NCI-H2196 (cell line): Measurements from ENCODE around the gene DDX1.
A peak's percentile ranks its signal among the peaks of the same experiment; 100 is the strongest.

Experiments
- DNase-seq: peaks from one replicate; lab custom pipeline; 2025; ENCODE audit not compliant: unreplicated experiment; lab: John Stamatoyannopoulos, UW

DDX1 gene

GRCh38 chr2:15628899-15629855, 37.5 kb downstream of the DDX1 start:
- no peak for DNase-seq

- no peak for DNase-seq
Measured at GRCh38 chr2:15630121-15630977, 38.7 kb downstream of the DDX1 start.

- no peak for DNase-seq
Measured at GRCh38 chr2:15630978-15631719, 39.5 kb downstream of the DDX1 start.

DNA sequence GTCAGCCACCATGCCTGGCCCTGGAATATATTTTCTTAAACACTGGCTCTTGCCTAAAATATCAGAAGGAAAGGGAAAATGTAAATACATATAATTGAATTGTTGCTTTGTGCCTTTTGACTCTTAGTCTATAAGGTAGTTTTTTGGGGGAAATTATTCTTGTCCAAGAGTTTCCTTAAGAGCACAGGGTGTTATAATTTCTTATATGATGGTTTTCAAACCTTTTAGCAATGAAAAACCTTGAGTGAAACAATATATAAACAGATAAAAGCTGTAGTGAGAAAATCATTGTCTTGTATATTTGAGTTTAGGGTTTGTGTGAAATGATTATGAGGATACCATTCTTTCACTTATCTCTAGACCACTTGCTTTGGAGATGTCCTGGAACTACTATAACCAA, 40.2 kb downstream of the DDX1 start:
- no peak for DNase-seq

DNA sequence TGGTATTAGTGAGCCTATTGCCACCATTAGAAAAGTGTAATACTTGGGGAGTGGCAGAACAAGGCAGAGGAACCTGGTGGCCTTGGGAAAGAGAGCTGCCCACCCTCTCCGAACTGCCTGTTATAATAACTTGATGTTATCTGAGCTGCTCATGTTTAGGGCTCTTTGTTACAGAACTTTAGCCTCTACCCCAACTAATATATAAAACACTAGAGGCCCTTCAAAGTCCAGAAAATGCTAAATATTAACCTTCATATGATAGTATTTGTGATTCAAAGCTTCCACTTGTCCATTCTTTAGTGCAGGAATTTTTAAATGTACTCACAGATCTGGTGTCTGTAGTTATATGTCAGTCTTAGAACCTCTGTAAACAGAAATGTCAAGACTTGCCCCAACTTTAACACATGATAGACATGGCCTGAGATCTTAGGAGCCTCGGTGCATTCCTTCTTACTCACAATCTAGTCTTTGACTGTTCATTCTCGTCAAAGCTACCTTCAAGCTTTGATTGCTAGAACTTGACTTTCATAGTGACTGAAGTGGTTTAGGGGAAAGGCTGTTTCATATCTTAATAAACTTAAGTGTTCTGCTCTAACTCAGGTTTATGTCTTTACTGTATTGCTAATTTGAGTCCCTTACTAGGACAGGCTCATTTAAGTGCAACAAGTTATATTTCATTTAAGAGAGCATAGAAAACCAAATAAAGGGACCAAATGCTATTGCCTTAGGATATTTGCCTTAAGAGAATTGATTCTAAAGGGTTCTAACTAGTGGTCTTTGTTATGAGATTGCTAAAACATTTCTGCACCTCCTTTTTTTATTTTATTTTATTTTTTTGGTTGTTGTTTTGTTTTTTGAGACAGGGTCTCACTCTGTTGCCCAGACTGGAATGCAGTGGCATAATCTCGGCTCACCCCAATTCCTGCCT, 41.6 kb downstream of the DDX1 start:
- no peak for DNase-seq

DNA sequence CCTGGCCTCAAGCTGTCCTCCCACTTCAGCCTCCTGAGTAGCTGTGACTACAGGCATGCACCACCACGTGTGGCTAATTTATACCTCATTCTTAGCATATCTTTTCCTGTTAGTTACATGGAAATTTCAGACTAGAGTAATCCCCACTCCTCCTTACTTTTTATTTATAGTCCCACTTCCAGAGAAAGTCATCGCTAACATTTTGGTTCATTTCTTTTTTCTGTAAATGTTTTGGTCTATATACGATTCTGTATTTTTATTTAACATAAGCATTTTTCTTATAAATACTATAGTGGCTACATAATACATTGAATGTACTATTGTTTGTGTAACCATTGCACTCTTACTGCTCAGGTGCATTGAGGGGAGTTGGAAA, 42.3 kb downstream of the DDX1 start:
- no peak for DNase-seq

DNA sequence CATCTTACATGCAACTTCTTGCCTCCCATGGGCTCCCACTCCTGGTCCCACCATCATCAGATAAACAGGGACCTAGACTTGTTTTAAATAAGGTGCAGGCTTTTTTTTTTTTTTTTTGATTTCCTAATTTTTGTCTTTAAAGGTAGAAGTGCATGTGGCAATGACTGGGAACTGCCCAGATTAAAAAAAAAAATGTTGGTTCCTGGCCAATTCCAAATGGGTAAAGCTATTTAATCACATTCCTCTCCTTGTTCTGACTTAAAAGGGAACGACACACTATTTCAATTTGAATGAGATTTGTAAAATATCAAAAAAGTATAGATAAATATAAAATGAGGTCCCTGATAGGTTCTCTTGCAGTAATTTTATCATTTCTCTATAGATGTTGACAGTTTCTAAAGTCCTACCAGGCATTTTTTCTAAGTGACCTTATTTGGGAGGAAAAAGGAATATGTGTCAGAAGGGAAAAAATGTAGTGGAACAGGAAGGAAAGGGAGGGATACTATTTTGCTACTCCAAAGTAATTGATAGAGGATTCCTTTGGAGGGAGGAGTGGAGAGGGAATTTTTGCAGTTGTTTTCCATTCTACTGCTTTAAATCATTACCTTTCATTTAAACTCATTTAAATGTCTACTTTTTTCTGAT, 43.3 kb downstream of the DDX1 start:
- DNase-seq = no peak

DNA sequence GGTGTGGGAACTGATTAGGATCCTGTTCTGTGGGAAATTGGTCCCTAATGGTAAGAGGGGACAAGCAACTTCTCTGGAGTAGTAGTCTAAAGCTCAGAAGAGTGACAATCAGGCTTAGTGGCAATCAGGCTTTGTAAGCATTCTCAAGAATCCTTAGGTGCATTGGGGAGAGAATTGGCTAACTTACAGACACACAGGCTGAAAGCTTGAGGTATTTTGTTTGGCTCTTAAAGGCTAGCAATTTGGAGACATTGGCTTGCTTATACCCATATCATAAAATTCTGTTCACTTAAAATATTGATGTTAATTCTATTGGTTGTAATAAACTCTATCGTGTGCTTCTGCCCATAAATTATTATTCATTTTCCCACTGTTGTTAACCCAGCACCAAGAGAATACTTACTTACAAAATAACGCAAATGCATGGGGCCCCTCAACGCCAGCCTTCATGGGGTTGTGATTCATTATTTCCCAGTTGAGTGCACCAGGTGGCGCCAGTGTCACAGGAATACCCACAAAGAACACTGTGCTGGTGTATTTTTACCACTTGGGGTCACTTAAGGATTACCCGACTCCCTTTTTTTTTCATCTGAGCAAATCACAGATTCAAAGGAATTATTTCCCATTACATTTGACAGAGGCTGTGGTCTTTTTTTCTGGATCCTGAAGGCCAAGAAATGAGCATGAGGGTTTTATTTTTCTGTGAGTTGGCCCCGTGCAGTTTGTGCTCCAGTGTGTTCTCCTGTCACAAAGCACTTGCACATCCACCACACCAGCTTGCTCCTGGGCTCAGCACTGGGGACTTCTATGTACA, 45.5 kb downstream of the DDX1 start:
- peak; percentile 19 for DNase-seq

DNA sequence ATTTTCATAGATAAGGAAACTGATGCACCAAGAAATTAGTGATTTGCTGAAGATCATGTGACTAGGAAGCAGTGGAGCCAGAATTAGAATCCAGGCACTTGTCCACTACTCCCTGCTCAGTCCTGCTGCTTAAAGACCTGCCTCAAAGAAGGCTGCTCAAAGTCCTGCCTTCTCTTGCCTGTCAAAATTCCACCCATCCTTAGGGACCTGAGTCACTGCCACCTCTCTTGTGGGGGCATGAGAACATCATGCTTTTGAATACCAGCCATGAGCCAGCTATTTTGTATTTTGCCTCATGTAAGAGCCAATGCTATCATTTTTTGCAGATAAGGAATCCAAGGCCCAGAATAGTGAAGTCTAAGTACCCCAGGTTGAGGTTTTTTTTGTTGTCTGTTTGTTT, 47.1 kb downstream of the DDX1 start:
- no peak for DNase-seq

DNA sequence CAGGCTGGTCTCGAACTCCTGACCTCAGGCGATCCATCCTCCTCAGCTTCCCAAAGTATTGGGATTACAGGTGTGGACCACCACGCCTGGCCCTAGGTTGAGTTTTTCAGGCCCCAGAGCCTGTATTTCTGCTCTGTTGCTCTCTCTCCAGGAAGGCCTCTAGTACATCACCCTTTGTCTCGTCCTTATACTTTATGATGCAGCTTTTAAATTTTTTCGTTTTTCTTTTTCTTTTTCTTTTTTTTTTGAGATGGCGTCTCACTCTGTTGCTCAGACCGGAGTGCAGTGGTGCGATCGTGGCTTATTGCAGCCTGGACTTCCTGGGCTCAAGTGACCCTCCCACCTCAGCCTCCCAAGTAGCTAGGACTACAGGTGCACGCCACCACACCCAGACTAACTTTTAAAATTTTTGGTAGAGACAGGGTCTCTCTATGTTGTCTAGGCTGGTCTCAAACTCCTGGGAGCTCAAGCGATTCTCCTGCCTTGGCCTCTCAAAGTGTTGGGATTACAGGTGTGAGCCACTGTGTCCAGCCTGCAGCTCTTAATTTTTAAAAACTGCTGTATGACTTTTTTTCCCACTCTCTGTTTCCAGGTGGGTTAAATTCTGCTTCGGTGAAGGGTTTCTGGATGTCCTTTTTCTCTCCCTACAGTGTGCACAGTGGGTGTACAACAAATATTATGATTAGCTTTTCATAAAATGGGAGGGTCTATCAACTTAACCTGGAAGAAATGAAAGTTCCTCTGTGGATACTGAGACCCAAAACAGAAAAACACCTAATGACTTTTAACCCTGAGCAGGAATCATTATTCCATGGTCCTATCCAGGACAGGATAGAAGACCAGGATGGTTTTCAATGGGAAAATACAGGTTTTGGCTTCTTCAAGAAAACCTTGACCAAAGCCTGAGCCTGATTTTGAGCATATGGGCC, 47.9 kb downstream of the DDX1 start:
- no peak for DNase-seq

DNA sequence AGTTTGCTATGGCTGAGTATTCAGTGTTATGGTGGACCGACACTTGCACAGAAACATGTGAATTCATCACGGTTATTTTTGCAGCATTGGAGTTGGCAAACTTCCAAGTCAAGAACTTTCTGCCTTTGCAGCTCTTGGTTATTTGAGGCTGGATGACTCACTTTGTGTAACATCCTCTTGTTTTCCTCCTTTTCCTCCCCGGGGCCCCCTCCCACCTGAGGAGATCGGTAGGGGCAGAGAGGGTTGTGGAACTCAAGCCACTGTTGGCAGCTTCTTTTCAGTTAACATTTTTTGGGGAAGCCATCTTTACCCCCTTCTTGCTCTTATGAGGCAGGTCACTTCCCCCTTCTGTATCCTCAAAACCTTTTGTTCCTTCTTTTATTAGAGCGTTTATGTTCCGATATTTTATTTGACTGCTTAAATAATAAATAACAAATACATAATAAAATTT, 48.6 kb downstream of the DDX1 start:
- DNase-seq = no peak

DNA sequence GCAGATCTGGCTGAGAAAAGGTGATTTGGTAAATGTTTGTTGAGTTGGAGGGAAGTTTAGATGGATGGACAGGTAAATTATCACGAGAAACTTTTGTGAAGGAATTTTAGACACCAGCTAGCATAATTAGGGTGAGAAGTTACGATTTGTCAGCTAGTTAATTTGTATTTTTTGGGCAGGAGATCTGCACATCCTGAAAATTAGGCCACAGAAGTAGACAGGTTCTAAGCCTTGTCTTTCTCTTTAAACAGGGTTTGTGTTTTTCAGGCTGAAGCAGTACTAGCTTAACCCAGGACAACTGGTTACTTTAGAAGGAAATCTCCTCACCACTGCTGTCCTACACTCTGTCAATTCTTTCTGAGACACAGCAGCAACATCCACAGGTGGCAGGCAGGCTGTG, 49.1 kb downstream of the DDX1 start:
- DNase-seq = no peak

GRCh38 chr2:15641530-15641982, 49.9 kb downstream of the DDX1 start:
- DNase-seq = no peak

- DNase-seq = no peak
Measured at GRCh38 chr2:15642011-15642814, 50.5 kb downstream of the DDX1 start.

DNA sequence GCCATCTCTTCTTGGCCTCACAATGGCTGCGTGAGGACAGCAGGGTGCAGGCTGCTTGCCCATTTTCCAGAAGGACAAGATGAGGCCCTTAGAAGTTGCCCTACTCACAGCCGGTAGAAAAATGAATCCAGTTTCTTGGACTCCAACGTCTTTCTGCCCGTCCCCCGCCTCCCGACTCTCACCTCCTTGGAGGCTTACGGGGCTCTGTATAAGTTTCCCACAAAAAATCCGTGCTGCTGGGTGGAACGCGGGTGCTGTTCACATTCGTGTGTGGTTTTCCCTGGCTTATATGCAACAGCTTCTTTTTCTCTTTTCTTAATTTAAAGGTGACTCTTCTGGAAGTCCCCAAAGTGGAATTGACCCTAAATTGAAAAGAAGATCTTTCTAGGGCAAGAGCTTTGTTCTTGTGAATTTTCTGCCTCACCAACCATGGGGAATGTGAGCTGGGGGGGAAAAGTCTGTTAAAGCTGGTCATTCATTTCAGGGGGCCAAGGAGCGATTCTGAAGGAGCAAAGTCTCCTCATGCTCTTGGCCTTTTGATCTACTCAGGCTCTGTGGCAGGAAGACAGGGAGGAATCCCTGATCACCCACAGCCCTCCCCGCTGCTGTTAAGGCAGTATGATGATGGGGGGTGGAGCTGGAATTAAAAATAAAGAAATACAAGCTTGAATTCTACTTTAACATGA, 51.3 kb downstream of the DDX1 start:
- no peak for DNase-seq
